Measurements from ENCODE around the gene PRKCB. TPM values are rescaled to one million over a fixed set of nuclear protein-coding genes. Genes with fewer than 3 reads are reported as not detected.

The PRKCB gene
- total RNA-seq, 2 experiments from 2014 or later: 21.0 to 51.6 TPM

DNA sequence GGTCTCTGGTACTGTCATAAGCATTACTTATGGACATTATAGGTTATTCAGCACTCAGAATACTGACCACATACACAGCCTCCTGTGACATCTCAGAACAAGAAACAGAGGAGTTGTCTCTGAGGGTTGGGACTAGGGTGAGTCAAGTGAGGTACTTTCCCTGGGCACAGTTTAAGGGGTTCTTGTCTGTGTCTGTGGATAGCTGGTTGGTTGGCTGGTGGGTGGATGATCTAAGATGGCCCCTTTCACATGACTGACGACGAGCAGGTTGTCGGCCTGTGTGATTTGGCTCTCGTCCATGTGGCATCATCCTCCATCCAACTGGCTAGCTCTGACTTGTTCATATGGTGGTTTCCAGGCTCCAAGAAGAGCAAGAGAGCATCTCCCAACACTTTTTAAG lies 163.9 kb downstream of the PRKCB start:
- POLR2A ChIA-PET: no interaction called here
- H4K20me1 ChIP-seq (ENCODE audit: insufficient read depth, low read length): no peaks in the 10 kb centered on the region
- no peak overlapping the region for H3K27ac ChIP-seq (ENCODE audit: low read depth, low read length, poor library complexity, severe bottlenecking)
- H3K9me3 ChIP-seq (ENCODE audit: low read length): no peaks in the 10 kb centered on the region
- no peak overlapping the region for H2AFZ ChIP-seq (ENCODE audit: low read length)
- intact Hi-C loops (cut with micrococcal nuclease; ENCODE audit: unreplicated experiment): no loop called here
- no peaks in the 10 kb centered on the region for H3K36me3 ChIP-seq (ENCODE audit: insufficient read depth, low read length)
- no peaks in the 10 kb centered on the region for H3K4me1 ChIP-seq (ENCODE audit: insufficient read depth, low read length, poor library complexity, severe bottlenecking)
- no peaks in the 10 kb centered on the region for H3K9me2 ChIP-seq (ENCODE audit: insufficient read depth, low read length)
- no peak overlapping the region for H3K4me3 ChIP-seq (ENCODE audit: low read depth, low read length, poor library complexity, severe bottlenecking)
- H3K79me2 ChIP-seq (ENCODE audit: insufficient read depth, low read depth, low read length): no peaks in the 10 kb centered on the region
- no peak overlapping the region for H3K4me2 ChIP-seq (ENCODE audit: low read length)
- DNase-seq (ENCODE audit: low spot score): no peak
- CTCF ChIA-PET (ENCODE audit: unreplicated experiment): no interaction called here
- no TSS peak for BruUV-seq (replicated peaks)
- TF ChIP-seq CTCF (conservative IDR thresholded peaks at IDR 0.05; ENCODE audit: low read length): no peak
- no peak for TF ChIP-seq EZH2phosphoT487 (IDR thresholded peaks at IDR 0.05; ENCODE audit: borderline replicate concordance, low read depth, low read length)

DNA sequence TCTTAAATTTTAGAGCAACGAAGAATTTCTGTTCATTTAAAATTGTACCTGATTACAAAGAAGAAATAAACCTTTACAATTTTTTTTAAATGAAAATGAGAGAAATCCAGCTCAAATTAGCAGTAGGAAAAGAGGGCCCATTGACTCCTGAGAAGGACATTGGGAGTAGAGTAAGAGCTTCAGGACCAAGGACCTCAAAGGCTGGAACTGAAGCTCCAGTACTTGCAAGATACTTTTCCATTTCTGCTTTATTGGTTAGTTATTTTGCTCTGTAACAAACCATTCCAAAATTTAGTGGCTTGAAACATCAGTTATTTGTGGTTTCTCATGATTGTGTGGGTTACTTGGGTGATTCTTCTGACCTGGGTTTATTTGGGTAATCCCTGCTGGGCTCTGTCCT lies 165.9 kb downstream of the PRKCB start:
- ChIA-PET CTCF (ENCODE audit: unreplicated experiment) (no interaction called here), POLR2A (no interaction called here)
- DNase-seq (ENCODE audit: low spot score): no peak
- intact Hi-C loops (cut with micrococcal nuclease; ENCODE audit: unreplicated experiment): no loop called here
- Histone ChIP-seq H3K4me1 (ENCODE audit: insufficient read depth, low read length, poor library complexity, severe bottlenecking) (no peaks in the 10 kb centered on the region), H3K4me2 (ENCODE audit: low read length) (no peak overlapping the region), H4K20me1 (ENCODE audit: insufficient read depth, low read length) (no peaks in the 10 kb centered on the region), H3K9me3 (ENCODE audit: low read length) (no peaks in the 10 kb centered on the region), H3K27ac (ENCODE audit: low read depth, low read length, poor library complexity, severe bottlenecking) (no peak overlapping the region), H3K79me2 (ENCODE audit: insufficient read depth, low read depth, low read length) (no peaks in the 10 kb centered on the region), H3K4me3 (ENCODE audit: low read depth, low read length, poor library complexity, severe bottlenecking) (no peak overlapping the region), H3K9me2 (ENCODE audit: insufficient read depth, low read length) (no peaks in the 10 kb centered on the region), H2AFZ (ENCODE audit: low read length) (no peak overlapping the region), H3K36me3 (ENCODE audit: insufficient read depth, low read length) (no peaks in the 10 kb centered on the region)
- no TSS peak for BruUV-seq (replicated peaks)
- no peak for TF ChIP-seq CTCF (conservative IDR thresholded peaks at IDR 0.05; ENCODE audit: low read length)
- TF ChIP-seq EZH2phosphoT487 (IDR thresholded peaks at IDR 0.05; ENCODE audit: borderline replicate concordance, low read depth, low read length): no peak

- Histone ChIP-seq H3K79me2 (ENCODE audit: insufficient read depth, low read depth, low read length) (no peaks in the 10 kb centered on the region), H3K27ac (ENCODE audit: low read depth, low read length, poor library complexity, severe bottlenecking) (no peak overlapping the region), H3K9me2 (ENCODE audit: insufficient read depth, low read length) (no peaks in the 10 kb centered on the region), H2AFZ (ENCODE audit: low read length) (no peak overlapping the region), H3K4me2 (ENCODE audit: low read length) (no peak overlapping the region), H3K4me3 (ENCODE audit: low read depth, low read length, poor library complexity, severe bottlenecking) (no peak overlapping the region), H3K4me1 (ENCODE audit: insufficient read depth, low read length, poor library complexity, severe bottlenecking) (no peaks in the 10 kb centered on the region), H3K36me3 (ENCODE audit: insufficient read depth, low read length) (no peaks in the 10 kb centered on the region), H4K20me1 (ENCODE audit: insufficient read depth, low read length) (no peaks in the 10 kb centered on the region), H3K9me3 (ENCODE audit: low read length) (no peaks in the 10 kb centered on the region)
- POLR2A ChIA-PET: interaction anchor here (1.0 kb wide), 1 partner anchor 9 kb away, joined by 3 read pairs; no protein-coding TSS in a partner anchor
- no peak for TF ChIP-seq EZH2phosphoT487 (IDR thresholded peaks at IDR 0.05; ENCODE audit: borderline replicate concordance, low read depth, low read length)
- no peak for TF ChIP-seq CTCF (conservative IDR thresholded peaks at IDR 0.05; ENCODE audit: low read length)
- DNase-seq (ENCODE audit: low spot score): no peak
- BruUV-seq (replicated peaks): no TSS peak
- intact Hi-C loops (cut with micrococcal nuclease; ENCODE audit: unreplicated experiment): no loop called here
- CTCF ChIA-PET (ENCODE audit: unreplicated experiment): interaction anchor here (0.6 kb wide), 1 partner anchor 492 kb away, joined by 3 read pairs; no protein-coding TSS in a partner anchor
These were observed 166.8 kb downstream of the PRKCB start for GRCh38 chr16:24002619-24003018.

Measured in OCI-LY7 (cell line).